Amniotic stem cell (primary cell): Measurements from ENCODE around the gene NANOG.
"Not testable (repeated sequence)": the region's sequence is repeated elsewhere in the genome, so short reads cannot be mapped to it uniquely, and the experiment has no call there.

Source experiments
- DNase-seq: peaks from one replicate; lab custom pipeline; 2025; lab: John Stamatoyannopoulos, UW

NANOG gene

GRCh38 chr12:7788884-7789528 is at the start of gene NANOG:
NANOG (plus strand) TSS chr12:7789402; CDS start chr12:7789615, 213 bp downstream.
- DNase-seq, result not testable (repeated sequence)

- DNase-seq, result no peak
These were observed 42.0 kb upstream of the NANOG start, which contains the start of gene CLEC4C for GRCh38 chr12:7747246-7747645. CLEC4C (minus strand) TSS chr12:7747375; CDS start chr12:7747348, 27 bp downstream.

- no peak for DNase-seq
These were observed 40.4 kb upstream of the NANOG start for GRCh38 chr12:7748852-7749251.

DNA sequence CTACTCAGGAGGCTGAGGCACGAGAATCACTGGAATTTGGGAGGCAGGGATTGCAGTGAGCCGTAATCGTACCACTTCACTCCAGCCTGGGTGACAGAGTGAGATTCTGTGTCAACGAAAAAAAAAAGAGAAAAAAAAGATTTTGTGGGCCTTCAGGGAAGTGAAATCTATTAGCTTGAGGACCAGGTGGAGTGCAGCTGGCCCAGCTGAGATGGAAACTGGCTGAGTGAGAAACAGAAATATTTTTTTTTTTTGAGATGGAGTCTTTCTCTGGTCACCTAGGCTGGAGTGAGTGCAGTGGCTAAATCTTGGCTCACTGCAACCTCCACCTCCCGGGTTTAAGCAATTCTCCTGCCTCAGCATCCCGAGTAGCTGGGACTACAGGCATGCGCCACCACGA is 39.8 kb upstream of the NANOG start:
- DNase-seq, result no peak

DNA sequence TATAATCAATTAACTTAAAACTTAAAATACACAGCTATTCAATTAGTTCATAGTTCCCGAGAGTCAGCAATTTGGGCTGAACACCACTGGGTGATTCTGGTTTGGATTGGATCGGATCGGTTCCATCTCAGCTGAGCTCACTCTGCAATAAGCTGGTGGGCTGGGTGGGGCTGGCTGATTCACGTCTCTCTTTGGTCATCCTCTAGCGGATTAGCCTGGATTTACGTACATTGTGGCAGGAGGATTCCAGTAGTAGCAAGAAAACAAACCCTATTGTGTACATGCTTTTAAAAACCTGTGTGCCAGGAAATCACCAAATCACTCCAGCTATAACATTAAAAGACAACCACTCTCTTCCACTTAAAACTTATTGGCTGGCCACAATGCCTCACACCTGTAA is 38.9 kb upstream of the NANOG start:
- DNase-seq, result no peak

- no peak for DNase-seq
These were observed 37.8 kb upstream of the NANOG start for GRCh38 chr12:7751394-7751793.

DNA sequence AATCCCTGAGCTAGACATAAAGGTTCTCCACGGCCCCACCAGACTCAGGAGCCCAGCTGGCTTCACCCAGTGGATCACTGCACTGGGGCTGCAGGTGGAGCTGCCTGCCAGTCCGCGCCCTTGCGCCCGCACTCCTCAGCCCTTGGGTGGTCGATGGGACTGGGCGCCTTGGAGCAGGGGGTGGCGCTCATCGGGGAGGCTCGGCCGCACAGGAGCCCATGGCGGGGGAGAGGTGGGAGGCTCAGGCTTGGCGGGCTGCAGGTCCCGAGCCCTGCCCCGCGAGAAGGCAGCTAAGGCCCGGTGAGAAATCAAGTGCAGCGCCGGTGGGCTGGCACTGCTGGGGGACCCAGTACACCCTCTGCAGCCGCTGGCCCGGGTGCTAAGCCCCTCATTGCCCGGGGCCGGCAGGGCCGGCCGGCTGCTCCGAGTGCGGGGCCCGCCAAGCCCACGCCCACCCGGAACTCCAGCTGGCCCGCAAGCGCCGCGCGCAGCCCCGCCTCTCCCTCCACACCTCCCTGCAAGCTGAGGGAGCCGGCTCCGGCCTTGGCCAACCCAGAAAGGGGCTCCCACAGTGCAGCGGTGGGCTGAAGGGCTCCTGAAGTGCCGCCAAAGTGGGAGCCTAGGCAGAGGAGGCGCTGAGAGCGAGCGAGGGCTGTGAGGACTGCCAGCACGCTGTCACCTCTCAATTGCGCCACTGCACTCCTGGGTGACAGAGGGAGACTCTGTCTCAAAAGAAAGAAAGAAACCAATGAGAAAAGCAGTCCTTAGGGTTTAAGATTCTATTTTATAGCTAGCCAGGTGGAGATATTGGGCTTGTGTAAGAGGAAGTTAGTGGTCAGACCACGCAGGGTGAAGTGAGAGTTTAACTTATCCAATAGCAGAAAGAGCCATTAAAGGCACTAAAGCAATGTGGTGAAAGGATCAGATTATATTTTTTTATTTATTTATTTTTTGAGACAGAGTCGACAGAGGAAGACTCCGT is 37.0 kb upstream of the NANOG start:
- DNase-seq, result not testable (repeated sequence)

- DNase-seq, result not testable (repeated sequence)
These were observed 33.5 kb upstream of the NANOG start for GRCh38 chr12:7755668-7756067.

- DNase-seq, result no peak
These were observed 32.2 kb upstream of the NANOG start for GRCh38 chr12:7756993-7757392.

GRCh38 chr12:7758766-7759140 is 30.4 kb upstream of the NANOG start:
- DNase-seq, result no peak

GRCh38 chr12:7769999-7770398 is 19.2 kb upstream of the NANOG start:
- DNase-seq, result no peak

GRCh38 chr12:7781274-7781673 is 7.9 kb upstream of the NANOG start:
- DNase-seq, result no peak

DNA sequence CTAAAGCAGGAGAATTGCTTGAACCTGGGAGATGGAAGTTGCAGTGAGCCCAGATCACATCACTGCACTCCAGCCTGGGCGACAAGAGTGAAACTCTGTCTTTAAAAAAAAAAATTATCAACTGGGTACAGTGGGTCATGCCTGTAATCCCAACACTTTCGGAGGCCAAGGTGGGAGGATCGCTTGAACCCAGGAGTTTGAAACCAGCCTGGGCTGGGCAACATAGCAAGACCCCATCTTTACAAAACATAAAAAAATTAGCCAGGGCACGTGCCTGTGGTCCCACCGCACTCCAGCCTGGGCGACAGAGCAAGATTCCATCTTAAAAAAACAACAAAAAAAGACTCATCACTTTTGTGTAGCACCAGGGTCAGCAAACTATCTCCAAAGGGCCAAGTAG is 7.1 kb upstream of the NANOG start:
- no peak for DNase-seq

GRCh38 chr12:7783433-7783832 is 5.8 kb upstream of the NANOG start:
- DNase-seq, result not testable (repeated sequence)

DNA sequence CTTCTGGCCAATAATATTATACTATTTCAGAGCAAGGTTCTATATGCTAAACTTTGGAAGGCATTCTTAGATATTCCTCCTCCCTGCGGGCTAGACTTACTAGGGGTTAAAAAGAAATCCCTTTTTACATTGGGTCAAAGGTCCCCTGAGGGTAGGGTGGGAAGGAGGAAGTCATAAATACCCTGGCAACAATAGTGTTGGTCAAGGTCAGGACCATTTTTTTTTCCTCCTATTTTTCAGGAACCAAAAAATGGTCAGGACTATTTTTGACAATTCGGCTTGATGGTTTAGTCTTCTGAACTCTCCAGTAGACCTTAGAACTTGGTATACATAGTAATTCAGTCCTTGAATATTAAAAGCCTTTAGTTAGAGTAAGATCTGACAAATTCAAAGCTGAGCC is 4.5 kb upstream of the NANOG start:
- no peak for DNase-seq

- DNase-seq, result no peak
These were observed 1.5 kb upstream of the NANOG start for GRCh38 chr12:7787574-7788293.

- DNase-seq, result no peak
These were observed 925 bp upstream of the NANOG start for GRCh38 chr12:7788294-7788660.

- no peak for DNase-seq
These were observed 4.0 kb downstream of the NANOG start for GRCh38 chr12:7793211-7793610.

- not testable (repeated sequence) for DNase-seq
These were observed 8.1 kb downstream of the NANOG start for GRCh38 chr12:7797269-7797668.

DNA sequence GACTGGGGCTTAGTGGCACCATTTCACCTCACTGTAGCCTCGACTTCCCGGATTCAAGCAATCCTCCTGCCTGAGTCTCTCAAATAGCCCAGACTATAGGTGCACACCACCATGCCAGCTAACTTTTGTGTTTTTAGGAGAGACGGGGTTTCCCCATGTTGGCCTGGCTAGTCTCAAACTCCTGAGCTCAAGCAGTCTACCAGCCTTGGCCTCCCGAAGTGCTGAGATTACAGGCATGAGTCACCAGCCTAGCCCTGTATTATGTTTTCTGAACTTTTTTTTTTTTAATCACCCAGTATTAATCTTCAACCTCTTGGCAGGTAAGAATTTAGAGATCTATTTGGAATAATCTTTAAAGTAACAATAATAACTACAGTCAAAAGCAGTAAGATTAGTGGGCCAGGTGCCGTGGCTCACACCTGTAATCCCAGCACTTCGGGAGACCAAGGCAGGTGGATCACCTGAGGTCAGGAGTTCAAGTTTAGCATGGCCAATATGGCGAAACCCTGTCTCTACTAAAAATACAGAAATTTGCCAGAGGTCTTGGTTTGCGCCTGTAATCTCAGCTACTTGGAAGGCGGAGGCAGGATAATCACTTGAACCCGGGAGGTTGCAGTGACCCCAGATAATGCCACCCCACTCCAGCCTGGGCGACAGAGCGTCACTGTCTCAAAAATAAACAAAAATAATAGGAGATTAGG is 8.6 kb downstream of the NANOG start:
- no peak for DNase-seq

- not testable (repeated sequence) for DNase-seq
These were observed 9.6 kb downstream of the NANOG start for GRCh38 chr12:7798750-7799308.

- DNase-seq, result no peak
These were observed 12.3 kb downstream of the NANOG start for GRCh38 chr12:7801460-7801859.
